HEK293 (cell line): ENCODE data around the gene GATA3.

ENCODE experiments used
- ZNF174 ChIP-seq: fragments of 450-650 bp; formaldehyde crosslinking; IDR thresholded peaks from 2 replicates; pipeline ENCODE4 v1.5.0; 2017; ENCODE audit warnings: missing biosample characterization, mild to moderate bottlenecking, missing genetic modification characterization
- ZNF658 ChIP-seq: fragments of 450-650 bp; formaldehyde crosslinking; IDR thresholded peaks from 2 replicates; pipeline ENCODE4; 2016; ENCODE audit warnings: missing biosample characterization, missing genetic modification characterization

DNA sequence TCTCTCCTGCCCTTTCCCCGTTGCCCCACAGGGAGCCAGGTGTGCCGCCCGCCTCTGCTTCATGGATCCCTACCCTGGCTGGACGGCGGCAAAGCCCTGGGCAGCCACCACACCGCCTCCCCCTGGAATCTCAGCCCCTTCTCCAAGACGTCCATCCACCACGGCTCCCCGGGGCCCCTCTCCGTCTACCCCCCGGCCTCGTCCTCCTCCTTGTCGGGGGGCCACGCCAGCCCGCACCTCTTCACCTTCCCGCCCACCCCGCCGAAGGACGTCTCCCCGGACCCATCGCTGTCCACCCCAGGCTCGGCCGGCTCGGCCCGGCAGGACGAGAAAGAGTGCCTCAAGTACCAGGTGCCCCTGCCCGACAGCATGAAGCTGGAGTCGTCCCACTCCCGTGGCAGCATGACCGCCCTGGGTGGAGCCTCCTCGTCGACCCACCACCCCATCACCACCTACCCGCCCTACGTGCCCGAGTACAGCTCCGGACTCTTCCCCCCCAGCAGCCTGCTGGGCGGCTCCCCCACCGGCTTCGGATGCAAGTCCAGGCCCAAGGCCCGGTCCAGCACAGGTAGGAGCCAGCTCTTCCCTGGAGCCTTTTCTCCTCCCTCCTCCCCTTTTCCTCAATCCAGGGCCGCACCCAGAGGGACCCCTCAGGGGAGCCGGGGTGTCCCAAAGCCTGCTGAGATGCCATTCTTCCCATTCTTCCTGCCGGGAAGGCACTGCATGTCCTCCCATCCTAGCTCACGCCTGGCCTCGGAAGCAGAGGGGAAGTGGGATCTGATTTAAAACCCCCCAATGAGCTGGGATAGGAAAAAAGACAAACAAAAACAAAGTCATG, 4.0 kb downstream of the GATA3 start:
- TF ChIP-seq ZNF658 (tag by site-specific recombination), result no peak
- TF ChIP-seq ZNF174 (tag by site-specific recombination), result no peak
